ENCODE measurements around the gene ENDOU. TPM values are rescaled to one million over a fixed set of nuclear protein-coding genes. Genes with fewer than 3 reads are reported as not detected.

Gene ENDOU
- total and polyA plus RNA-seq, 10 donors, result 0.05 to 0.92 (median 0.24) TPM; not detected in 4

- 0 to 1% (median 0%) methylated on average over 30 to 66 of the region's 66 CpGs for WGBS, 5 donors
- Histone ChIP-seq H3K4me3 (peak within 1 kb of the TSS; percentile 90 to 100 (median 97)), H3K9me3 (no peaks in the 10 kb centered on the region), H3K4me1 (peaks cover 25 to 80% (median 60%) of the 10 kb centered on the region in 6 donors), H3K36me3 (peaks cover 0 to 17% (median 4%) of the 10 kb centered on the region in 6 donors), H3K27ac (peak within 1 kb of the TSS; percentile 43 to 98 (median 94)), H3K27me3 (replicated peaks in 1 of 7) (no peaks in the 10 kb centered on the region)
- TF ChIP-seq POLR2A (IDR thresholded peaks at IDR 0.05), result peak; percentile 63 to 88 (median 75)
- TF ChIP-seq POLR2AphosphoS5 (IDR thresholded peaks at IDR 0.05), result peak; percentile 99
- TF ChIP-seq CTCF (IDR thresholded peaks at IDR 0.05 in 8 of 11, conservative IDR thresholded peaks at IDR 0.05 in 3 of 11), result peak; percentile 37 to 83 (median 68)
- peak; percentile 100 for DNase-seq
- intact Hi-C loops (cut with DNase I; ENCODE audit: low total_unique reads), result no loop called here
Measured at GRCh38 chr12:47705566-47706425, 19.5 kb downstream of the ENDOU start, which contains the start of gene RPAP3. TSS of gene RPAP3 (minus strand) at chr12:47706030. CDS start at chr12:47702840, 3,190 bp downstream.

- Histone ChIP-seq H3K27me3 (replicated peaks in 1 of 7) (no peaks in the 10 kb centered on the region), H3K9me3 (no peaks in the 10 kb centered on the region), H3K4me1 (peaks cover 25 to 74% (median 56%) of the 10 kb centered on the region in 6 donors), H3K4me3 (peak overlapping the region; percentile 90 to 100 (median 97)), H3K36me3 (peaks cover 0 to 23% (median 10%) of the 10 kb centered on the region in 6 donors), H3K27ac (peak overlapping the region; percentile 43 to 98 (median 94))
- TF ChIP-seq POLR2AphosphoS5 (IDR thresholded peaks at IDR 0.05) (no peak), CTCF (IDR thresholded peaks at IDR 0.05 in 8 of 11, conservative IDR thresholded peaks at IDR 0.05 in 3 of 11) (no peak), POLR2A (IDR thresholded peaks at IDR 0.05) (no peak)
- WGBS, 5 donors, result 1 to 2% (median 1%) methylated on average over 9 of the region's 9 CpGs
- intact Hi-C loops (cut with DNase I; ENCODE audit: low total_unique reads), result no loop called here
- no peak for DNase-seq
Measured at GRCh38 chr12:47705229-47705565, 20.1 kb downstream of the ENDOU start.

- no peak overlapping the region for H3K27ac ChIP-seq
- H3K36me3 ChIP-seq, result peaks cover 0 to 27% (median 14%) of the 10 kb centered on the region in 6 donors
- 89 to 94% (median 91%) methylated on average over 9 of the region's 9 CpGs for WGBS, 5 donors
- intact Hi-C loops (cut with DNase I; ENCODE audit: low total_unique reads), result no loop called here
- H3K9me3 ChIP-seq, result no peaks in the 10 kb centered on the region
- TF ChIP-seq CTCF (IDR thresholded peaks at IDR 0.05 in 8 of 11, conservative IDR thresholded peaks at IDR 0.05 in 3 of 11) (no peak), POLR2A (IDR thresholded peaks at IDR 0.05) (no peak), POLR2AphosphoS5 (IDR thresholded peaks at IDR 0.05) (no peak)
- H3K4me1 ChIP-seq, result peaks cover 25 to 70% (median 51%) of the 10 kb centered on the region in 6 donors
- no peak for DNase-seq
- H3K4me3 ChIP-seq, result peak overlapping the region in 6 of 8 donors; percentile 90 to 100 (median 98)
- H3K27me3 ChIP-seq (replicated peaks in 1 of 7), result no peaks in the 10 kb centered on the region
Measured at GRCh38 chr12:47704719-47705118, 20.6 kb downstream of the ENDOU start.

GRCh38 chr12:47700263-47700662, 25.0 kb downstream of the ENDOU start:
- TF ChIP-seq POLR2A (IDR thresholded peaks at IDR 0.05) (no peak), CTCF (IDR thresholded peaks at IDR 0.05 in 8 of 11, conservative IDR thresholded peaks at IDR 0.05 in 3 of 11) (no peak), POLR2AphosphoS5 (IDR thresholded peaks at IDR 0.05) (no peak)
- WGBS, 5 donors, result 93 to 99% (median 96%) methylated on average over 2 of the region's 2 CpGs
- DNase-seq, result no peak
- no peak overlapping the region for H3K4me3 ChIP-seq
- peaks cover 10 to 52% (median 35%) of the 10 kb centered on the region in 6 donors for H3K4me1 ChIP-seq
- H3K9me3 ChIP-seq, result no peaks in the 10 kb centered on the region
- no peaks in the 10 kb centered on the region for H3K27me3 ChIP-seq (replicated peaks in 1 of 7)
- H3K27ac ChIP-seq, result no peak overlapping the region
- intact Hi-C loops (cut with DNase I; ENCODE audit: low total_unique reads), result no loop called here
- H3K36me3 ChIP-seq, result peaks cover under 1 to 57% (median 32%) of the 10 kb centered on the region in 6 donors
